GM12865 (cell line): Measurements from ENCODE around the gene ZYG11B.
"Not testable (repeated sequence)": the region's sequence is repeated elsewhere in the genome, so short reads cannot be mapped to it uniquely, and the experiment has no call there.

Source experiments
- DNase-seq: peaks from one replicate; pipeline ENCODE4 v3.0.0; 2010; ENCODE audit warnings: low read depth
- H3K4me3 ChIP-seq: 2 replicates; pipeline ENCODE4 v1.5.1; 2011; ENCODE audit warnings: mild to moderate bottlenecking, low read depth, low read length, control low read depth
- CTCF ChIP-seq: IDR thresholded peaks from 2 replicates; pipeline ENCODE4 v1.5.1; 2011; ENCODE audit warnings: low read length, control low read depth, low read depth, inconsistent platforms; ENCODE audit not compliant: insufficient read depth; ENCODE audit errors: missing control alignments

ZYG11B gene

GRCh38 chr1:52683367-52683940 is 42.8 kb upstream of the ZYG11B start:
- no peak for DNase-seq
- TF ChIP-seq CTCF: no peak

GRCh38 chr1:52684545-52684944 is 41.7 kb upstream of the ZYG11B start:
- no peak overlapping the region for H3K4me3 ChIP-seq
- no peak for TF ChIP-seq CTCF
- no peak for DNase-seq

More at GRCh38 chr1:52683367-52683940, 42.8 kb upstream of the ZYG11B start:
- no peak overlapping the region for H3K4me3 ChIP-seq

- H3K4me3 ChIP-seq: not testable (repeated sequence)
- TF ChIP-seq CTCF: peak; percentile 77
- DNase-seq: peak; percentile 85
Observed at GRCh38 chr1:52686261-52686751, 39.9 kb upstream of the ZYG11B start.

- no peak overlapping the region for H3K4me3 ChIP-seq
- TF ChIP-seq CTCF: no peak
- no peak for DNase-seq
Observed at GRCh38 chr1:52686830-52687229, 39.4 kb upstream of the ZYG11B start.

- TF ChIP-seq CTCF: no peak
- DNase-seq: no peak
- no peak overlapping the region for H3K4me3 ChIP-seq
Observed at GRCh38 chr1:52691821-52692220, 34.4 kb upstream of the ZYG11B start.

- no peak for DNase-seq
- H3K4me3 ChIP-seq: no peak overlapping the region
- TF ChIP-seq CTCF: no peak
Observed at GRCh38 chr1:52692697-52693096, 33.6 kb upstream of the ZYG11B start.

- not testable (repeated sequence) for DNase-seq, H3K4me3 ChIP-seq
Observed at GRCh38 chr1:52693351-52693750, 32.9 kb upstream of the ZYG11B start.
